ENCODE results near the gene LRP1.

Gene LRP1

GRCh38 chr12:57203201-57203600 is 74.9 kb downstream of the LRP1 start:
- no peak overlapping the region for H3K4me3 ChIP-seq (ENCODE audit: low read depth, low read length)
- TF ChIP-seq CTCF (IDR thresholded peaks at IDR 0.05; ENCODE audit: control insufficient read depth, extremely low read depth, insufficient read depth): no peak
- no peak for DNase-seq (ENCODE audit: low read depth)

- no peak for DNase-seq (ENCODE audit: low read depth)
- TF ChIP-seq CTCF (IDR thresholded peaks at IDR 0.05; ENCODE audit: control insufficient read depth, extremely low read depth, insufficient read depth): no peak
- no peak overlapping the region for H3K4me3 ChIP-seq (ENCODE audit: low read depth, low read length)
Measured at GRCh38 chr12:57203791-57204190, 75.5 kb downstream of the LRP1 start.

GRCh38 chr12:57204454-57204853 is 76.2 kb downstream of the LRP1 start:
- no peak for DNase-seq (ENCODE audit: low read depth)
- TF ChIP-seq CTCF (IDR thresholded peaks at IDR 0.05; ENCODE audit: control insufficient read depth, extremely low read depth, insufficient read depth): no peak
- H3K4me3 ChIP-seq (ENCODE audit: low read depth, low read length): no peak overlapping the region

GRCh38 chr12:57205186-57205585 is 76.9 kb downstream of the LRP1 start:
- no peak for TF ChIP-seq CTCF (IDR thresholded peaks at IDR 0.05; ENCODE audit: control insufficient read depth, extremely low read depth, insufficient read depth)
- DNase-seq (ENCODE audit: low read depth): no peak
- no peak overlapping the region for H3K4me3 ChIP-seq (ENCODE audit: low read depth, low read length)

- no peak for DNase-seq (ENCODE audit: low read depth)
- H3K4me3 ChIP-seq (ENCODE audit: low read depth, low read length): no peak overlapping the region
- no peak for TF ChIP-seq CTCF (IDR thresholded peaks at IDR 0.05; ENCODE audit: control insufficient read depth, extremely low read depth, insufficient read depth)
Measured at GRCh38 chr12:57205931-57206330, 77.6 kb downstream of the LRP1 start.

- no peak overlapping the region for H3K4me3 ChIP-seq (ENCODE audit: low read depth, low read length)
- no peak for DNase-seq (ENCODE audit: low read depth)
- no peak for TF ChIP-seq CTCF (IDR thresholded peaks at IDR 0.05; ENCODE audit: control insufficient read depth, extremely low read depth, insufficient read depth)
Measured at GRCh38 chr12:57207731-57208630, 79.7 kb downstream of the LRP1 start.

All from LNCaP clone FGC (cell line).